ENCODE data around the gene POLR2F. TPM values are rescaled to one million over a fixed set of nuclear protein-coding genes. Genes with fewer than 3 reads are reported as not detected.

POLR2F gene
- total RNA-seq, 4 donors from 2014 or later, result 57.3 to 73.9 (median 61.6) TPM

GRCh38 chr22:37995460-37995859 lies 42.0 kb downstream of the POLR2F start:
- DNase-seq (ENCODE audit: low spot score) (no peak), ATAC-seq (ENCODE audit: low FRiP score) (no peak)
- TF ChIP-seq, protein P1, sequence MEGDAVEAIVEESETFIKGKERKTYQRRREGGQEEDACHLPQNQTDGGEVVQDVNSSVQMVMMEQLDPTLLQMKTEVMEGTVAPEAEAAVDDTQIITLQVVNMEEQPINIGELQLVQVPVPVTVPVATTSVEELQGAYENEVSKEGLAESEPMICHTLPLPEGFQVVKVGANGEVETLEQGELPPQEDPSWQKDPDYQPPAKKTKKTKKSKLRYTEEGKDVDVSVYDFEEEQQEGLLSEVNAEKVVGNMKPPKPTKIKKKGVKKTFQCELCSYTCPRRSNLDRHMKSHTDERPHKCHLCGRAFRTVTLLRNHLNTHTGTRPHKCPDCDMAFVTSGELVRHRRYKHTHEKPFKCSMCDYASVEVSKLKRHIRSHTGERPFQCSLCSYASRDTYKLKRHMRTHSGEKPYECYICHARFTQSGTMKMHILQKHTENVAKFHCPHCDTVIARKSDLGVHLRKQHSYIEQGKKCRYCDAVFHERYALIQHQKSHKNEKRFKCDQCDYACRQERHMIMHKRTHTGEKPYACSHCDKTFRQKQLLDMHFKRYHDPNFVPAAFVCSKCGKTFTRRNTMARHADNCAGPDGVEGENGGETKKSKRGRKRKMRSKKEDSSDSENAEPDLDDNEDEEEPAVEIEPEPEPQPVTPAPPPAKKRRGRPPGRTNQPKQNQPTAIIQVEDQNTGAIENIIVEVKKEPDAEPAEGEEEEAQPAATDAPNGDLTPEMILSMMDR (IDR thresholded peaks at IDR 0.05), result no peak

GRCh38 chr22:37996079-37996478 lies 42.6 kb downstream of the POLR2F start:
- DNase-seq (ENCODE audit: low spot score) (no peak), ATAC-seq (ENCODE audit: low FRiP score) (no peak)
- TF ChIP-seq, protein P1 (IDR thresholded peaks at IDR 0.05), result no peak

- no peak for DNase-seq (ENCODE audit: low spot score)
- TF ChIP-seq, protein P1 (IDR thresholded peaks at IDR 0.05), result no peak
- ATAC-seq (ENCODE audit: low FRiP score), result no peak
Measured at GRCh38 chr22:37996515-37997246, 43.2 kb downstream of the POLR2F start.

- no peak for DNase-seq (ENCODE audit: low spot score)
- TF ChIP-seq, protein P1 (IDR thresholded peaks at IDR 0.05), result no peak
- no peak for ATAC-seq (ENCODE audit: low FRiP score)
Measured at GRCh38 chr22:37998543-37998942, 45.0 kb downstream of the POLR2F start.

GRCh38 chr22:37999236-37999635 lies 45.7 kb downstream of the POLR2F start:
- TF ChIP-seq, protein P1 (IDR thresholded peaks at IDR 0.05), result no peak

DNA sequence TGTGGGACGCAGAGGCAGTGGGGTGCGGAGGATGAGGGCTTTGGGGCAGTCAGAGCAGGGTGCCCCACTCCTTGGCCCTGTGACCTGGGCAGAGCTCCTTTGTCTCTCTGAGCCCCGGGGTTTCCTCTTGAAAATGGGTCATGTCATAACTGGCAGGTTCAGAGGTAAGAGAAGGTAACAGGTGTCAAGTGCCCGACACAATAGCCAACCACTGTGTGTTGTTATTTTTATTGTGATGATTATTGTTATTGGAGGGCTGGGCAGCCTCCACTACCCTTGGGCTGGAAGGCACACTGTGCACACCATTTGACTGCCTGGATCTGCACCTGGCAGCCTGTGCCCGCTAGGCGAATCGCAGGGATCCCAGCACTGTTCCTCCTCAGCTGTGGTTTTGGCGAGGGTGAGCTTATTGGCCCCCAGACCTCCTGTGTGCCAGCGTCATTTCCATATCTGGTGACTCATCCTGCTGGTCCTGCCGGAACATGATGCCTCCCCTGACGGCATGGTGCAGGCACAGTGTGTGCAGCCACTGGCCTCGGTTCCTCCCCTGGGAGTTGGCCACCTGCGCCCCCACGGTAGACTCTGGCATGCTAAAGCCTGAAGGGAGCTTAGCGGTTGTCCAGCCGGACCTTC lies 46.3 kb downstream of the POLR2F start:
- TF ChIP-seq, protein P1 (IDR thresholded peaks at IDR 0.05), result no peak
- DNase-seq (ENCODE audit: low spot score) (no peak), ATAC-seq (ENCODE audit: low FRiP score) (no peak)

More at GRCh38 chr22:37999236-37999635, 45.7 kb downstream of the POLR2F start:
- no peak for DNase-seq (ENCODE audit: low spot score)
- ATAC-seq (ENCODE audit: low FRiP score), result no peak

DNA sequence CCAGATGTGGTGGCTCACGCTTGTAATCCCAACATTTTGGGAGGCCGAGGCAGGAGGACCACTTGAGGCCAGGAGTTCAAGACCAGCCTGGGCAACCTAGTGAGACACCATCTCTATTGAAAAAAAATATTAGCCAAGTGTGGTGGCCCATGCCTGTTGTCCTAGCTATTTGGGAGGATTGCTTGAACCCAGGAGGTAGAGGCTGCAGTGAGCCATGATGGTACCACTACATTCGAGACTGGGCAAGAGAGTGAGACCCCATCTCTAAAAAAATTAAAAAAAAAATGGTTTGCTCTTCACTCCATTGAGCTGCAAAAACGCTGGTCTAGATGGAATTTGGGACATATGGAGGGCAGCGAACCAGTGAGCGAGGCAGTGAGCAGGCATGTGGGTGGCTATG lies 52.4 kb downstream of the POLR2F start:
- TF ChIP-seq, protein P1 (IDR thresholded peaks at IDR 0.05), result no peak
- DNase-seq (ENCODE audit: low spot score) (no peak), ATAC-seq (ENCODE audit: low FRiP score) (no peak)

All from omental fat pad (tissue), 4 donors.